Osteoblast (primary cell): Measurements from ENCODE around the gene HSD17B3. TPM values are rescaled to one million over a fixed set of nuclear protein-coding genes. Genes with fewer than 3 reads are reported as not detected.

Source experiments
- DNase-seq: peaks from one replicate; pipeline ENCODE4 v3.0.0; 2011; ENCODE audit warnings: low spot score, mixed read lengths; ENCODE audit not compliant: insufficient read length; ENCODE audit errors: missing footprints
- H2AFZ ChIP-seq: 2 replicates; pipeline ENCODE4 v1.6.0; 2011; ENCODE audit warnings: mild to moderate bottlenecking, low read length
- H3K27ac ChIP-seq: 2 replicates; pipeline ENCODE4 v1.5.1; 2011; ENCODE audit warnings: mild to moderate bottlenecking, low read depth, low read length, moderate library complexity
- H3K27me3 ChIP-seq: 2 replicates; pipeline ENCODE4 v1.6.0; 2012; ENCODE audit warnings: mild to moderate bottlenecking, control low read depth, inconsistent platforms, low read length, moderate library complexity; ENCODE audit not compliant: insufficient read depth
- H3K36me3 ChIP-seq: 2 replicates; pipeline ENCODE4 v1.5.1; 2011; ENCODE audit warnings: mild to moderate bottlenecking, low read length, control low read depth, moderate library complexity; ENCODE audit not compliant: insufficient read depth
- H3K4me1 ChIP-seq: 2 replicates; pipeline ENCODE4 v1.5.1; 2011; ENCODE audit warnings: mild to moderate bottlenecking, low read length, control low read depth, moderate library complexity; ENCODE audit not compliant: insufficient read depth
- H3K4me2 ChIP-seq: 2 replicates; pipeline ENCODE4 v1.6.0; 2011; ENCODE audit warnings: mild to moderate bottlenecking, low read length; ENCODE audit not compliant: insufficient read depth
- H3K4me3 ChIP-seq: fragments of 200-600 bp; sonication (generic); 3 replicates; pipeline ENCODE4 v1.5.1; 2012; ENCODE audit warnings: mild to moderate bottlenecking, low read length, inconsistent platforms; ENCODE audit not compliant: insufficient read depth
- H3K79me2 ChIP-seq: 2 replicates; pipeline ENCODE4 v1.6.0; 2012; ENCODE audit warnings: mild to moderate bottlenecking, low read length, control low read depth, inconsistent platforms; ENCODE audit not compliant: insufficient read depth
- H3K9me3 ChIP-seq: 2 replicates; pipeline ENCODE4 v1.5.1; 2011; ENCODE audit warnings: low read depth, low read length, control low read depth
- H4K20me1 ChIP-seq: 2 replicates; pipeline ENCODE4 v1.6.0; 2012; ENCODE audit warnings: mild to moderate bottlenecking, low read length, control low read depth; ENCODE audit not compliant: insufficient read depth
- CTCF ChIP-seq: IDR thresholded peaks from 2 replicates; pipeline ENCODE4 v1.5.1; 2011; ENCODE audit warnings: mild to moderate bottlenecking, low read depth, low read length, moderate library complexity; ENCODE audit errors: extremely low read depth
- total RNA-seq: library from RNA; depleted of rRNA; stranded (reverse); fragments of >200 nt; gene quantifications from 2 replicates; pipeline ENCODE4 v1.2.3, GENCODE V29; 2012

The HSD17B3 gene
- total RNA-seq: under 0.01 TPM in 1 of 2 replicates, not detected in the other

- DNase-seq: no peak
- H3K4me2 ChIP-seq: no peak within 1 kb of the TSS
- H3K4me3 ChIP-seq: no peak within 1 kb of the TSS
- no peak within 1 kb of the TSS for H3K27ac ChIP-seq
- H3K27me3 ChIP-seq: no peaks in the 10 kb centered on the region
- no peaks in the 10 kb centered on the region for H3K4me1 ChIP-seq
- TF ChIP-seq CTCF: no peak
- no peaks in the 10 kb centered on the region for H3K9me3 ChIP-seq
- no peaks in the 10 kb centered on the region for H3K36me3 ChIP-seq
- no peaks in the 10 kb centered on the region for H3K79me2 ChIP-seq
- no peaks in the 10 kb centered on the region for H4K20me1 ChIP-seq
- H2AFZ ChIP-seq: no peak within 1 kb of the TSS
Observed at GRCh38 chr9:96302021-96302420, at the start of gene HSD17B3. HSD17B3 (minus strand) TSS chr9:96302176; CDS start chr9:96302104, 72 bp downstream.

- no peaks in the 10 kb centered on the region for H3K79me2 ChIP-seq
Observed at GRCh38 chr9:96350866-96351265, 48.9 kb upstream of the HSD17B3 start.

GRCh38 chr9:96348261-96348660 lies 46.3 kb upstream of the HSD17B3 start:
- DNase-seq: no peak
- H3K36me3 ChIP-seq: peaks cover 6% of the 10 kb centered on the region
- H3K4me3 ChIP-seq: no peak overlapping the region
- no peak for TF ChIP-seq CTCF
- no peaks in the 10 kb centered on the region for H4K20me1 ChIP-seq
- no peak overlapping the region for H3K27ac ChIP-seq
- H3K79me2 ChIP-seq: no peaks in the 10 kb centered on the region
- peaks cover 13% of the 10 kb centered on the region for H3K4me1 ChIP-seq
- no peak overlapping the region for H2AFZ ChIP-seq
- no peaks in the 10 kb centered on the region for H3K27me3 ChIP-seq
- H3K4me2 ChIP-seq: no peak overlapping the region
- no peaks in the 10 kb centered on the region for H3K9me3 ChIP-seq

More at GRCh38 chr9:96350866-96351265, 48.9 kb upstream of the HSD17B3 start:
- Histone ChIP-seq H3K4me3 (no peak overlapping the region), H3K4me1 (no peaks in the 10 kb centered on the region), H3K4me2 (no peak overlapping the region), H3K36me3 (peaks cover 10% of the 10 kb centered on the region), H4K20me1 (no peaks in the 10 kb centered on the region), H2AFZ (no peak overlapping the region), H3K27ac (no peak overlapping the region), H3K9me3 (no peaks in the 10 kb centered on the region), H3K27me3 (no peaks in the 10 kb centered on the region)
- DNase-seq: no peak
- TF ChIP-seq CTCF: no peak

GRCh38 chr9:96345551-96345950 lies 43.6 kb upstream of the HSD17B3 start:
- TF ChIP-seq CTCF: no peak
- Histone ChIP-seq H3K4me3 (no peak overlapping the region), H3K4me1 (peaks cover 13% of the 10 kb centered on the region), H3K36me3 (peaks cover 12% of the 10 kb centered on the region), H3K27ac (no peak overlapping the region), H3K4me2 (no peak overlapping the region), H2AFZ (no peak overlapping the region), H3K27me3 (no peaks in the 10 kb centered on the region), H4K20me1 (no peaks in the 10 kb centered on the region), H3K79me2 (no peaks in the 10 kb centered on the region), H3K9me3 (no peaks in the 10 kb centered on the region)
- no peak for DNase-seq
